ENCODE data around the gene RSPO1. TPM values are rescaled to one million over a fixed set of nuclear protein-coding genes. Genes with fewer than 3 reads are reported as not detected.

RSPO1 gene
- total RNA-seq, 1 donor from 2014 or later, result not detected

- H3K27me3 Mint-ChIP-seq (ENCODE audit: unreplicated experiment), result peaks cover 10% of the 10 kb centered on the region
- no peaks in the 10 kb centered on the region for H3K4me1 Mint-ChIP-seq (ENCODE audit: unreplicated experiment)
- no peak for TF ChIP-seq CTCF (IDR thresholded peaks at IDR 0.05)
- DNase-seq (ENCODE audit: extremely low spot score, unreplicated experiment), result no peak
- no peak overlapping the region for H3K4me3 Mint-ChIP-seq (ENCODE audit: unreplicated experiment)
- H3K27ac Mint-ChIP-seq (ENCODE audit: unreplicated experiment), result no peak overlapping the region
- H3K9me3 Mint-ChIP-seq (ENCODE audit: unreplicated experiment), result no peaks in the 10 kb centered on the region
- peaks cover 13% of the 10 kb centered on the region for H3K36me3 Mint-ChIP-seq (ENCODE audit: unreplicated experiment)
These were observed 42.4 kb upstream of the RSPO1 start for GRCh38 chr1:37677143-37677439.

GRCh38 chr1:37676281-37677142 is 41.8 kb upstream of the RSPO1 start:
- H3K27ac Mint-ChIP-seq (ENCODE audit: unreplicated experiment), result no peak overlapping the region
- DNase-seq (ENCODE audit: extremely low spot score, unreplicated experiment), result no peak
- H3K36me3 Mint-ChIP-seq (ENCODE audit: unreplicated experiment), result peaks cover 12% of the 10 kb centered on the region
- H3K9me3 Mint-ChIP-seq (ENCODE audit: unreplicated experiment), result no peaks in the 10 kb centered on the region
- no peaks in the 10 kb centered on the region for H3K4me1 Mint-ChIP-seq (ENCODE audit: unreplicated experiment)
- no peak overlapping the region for H3K4me3 Mint-ChIP-seq (ENCODE audit: unreplicated experiment)
- TF ChIP-seq CTCF (IDR thresholded peaks at IDR 0.05), result no peak
- peaks cover 14% of the 10 kb centered on the region for H3K27me3 Mint-ChIP-seq (ENCODE audit: unreplicated experiment)

GRCh38 chr1:37673920-37674319 is 39.2 kb upstream of the RSPO1 start:
- no peak for TF ChIP-seq CTCF (IDR thresholded peaks at IDR 0.05)
- no peak for DNase-seq (ENCODE audit: extremely low spot score, unreplicated experiment)
- H3K9me3 Mint-ChIP-seq (ENCODE audit: unreplicated experiment), result no peaks in the 10 kb centered on the region
- H3K4me1 Mint-ChIP-seq (ENCODE audit: unreplicated experiment), result no peaks in the 10 kb centered on the region
- H3K27me3 Mint-ChIP-seq (ENCODE audit: unreplicated experiment), result peaks cover 19% of the 10 kb centered on the region
- H3K4me3 Mint-ChIP-seq (ENCODE audit: unreplicated experiment), result no peak overlapping the region
- H3K27ac Mint-ChIP-seq (ENCODE audit: unreplicated experiment), result no peak overlapping the region
- H3K36me3 Mint-ChIP-seq (ENCODE audit: unreplicated experiment), result peaks cover under 1% of the 10 kb centered on the region

- H3K27ac Mint-ChIP-seq (ENCODE audit: unreplicated experiment), result no peak overlapping the region
- peaks cover 24% of the 10 kb centered on the region for H3K27me3 Mint-ChIP-seq (ENCODE audit: unreplicated experiment)
- no peak for TF ChIP-seq CTCF (IDR thresholded peaks at IDR 0.05)
- no peaks in the 10 kb centered on the region for H3K36me3 Mint-ChIP-seq (ENCODE audit: unreplicated experiment)
- no peak overlapping the region for H3K4me3 Mint-ChIP-seq (ENCODE audit: unreplicated experiment)
- no peak for DNase-seq (ENCODE audit: extremely low spot score, unreplicated experiment)
- H3K9me3 Mint-ChIP-seq (ENCODE audit: unreplicated experiment), result no peaks in the 10 kb centered on the region
- H3K4me1 Mint-ChIP-seq (ENCODE audit: unreplicated experiment), result no peaks in the 10 kb centered on the region
These were observed 37.6 kb upstream of the RSPO1 start for GRCh38 chr1:37672136-37672870.

- DNase-seq (ENCODE audit: extremely low spot score, unreplicated experiment), result no peak
- no peaks in the 10 kb centered on the region for H3K9me3 Mint-ChIP-seq (ENCODE audit: unreplicated experiment)
- H3K27me3 Mint-ChIP-seq (ENCODE audit: unreplicated experiment), result peaks cover 19% of the 10 kb centered on the region
- H3K36me3 Mint-ChIP-seq (ENCODE audit: unreplicated experiment), result no peaks in the 10 kb centered on the region
- no peak for TF ChIP-seq CTCF (IDR thresholded peaks at IDR 0.05)
- no peak overlapping the region for H3K27ac Mint-ChIP-seq (ENCODE audit: unreplicated experiment)
- no peak overlapping the region for H3K4me3 Mint-ChIP-seq (ENCODE audit: unreplicated experiment)
- H3K4me1 Mint-ChIP-seq (ENCODE audit: unreplicated experiment), result no peaks in the 10 kb centered on the region
These were observed 36.6 kb upstream of the RSPO1 start for GRCh38 chr1:37671261-37671660.
